HCT116 (cell line): Measurements from ENCODE around the gene HBG1. TPM values are rescaled to one million over a fixed set of nuclear protein-coding genes. Genes with fewer than 3 reads are reported as not detected.

ENCODE experiments used
- ATAC-seq: fragments of 200-7000 bp; cut with Tn5 transposase; 2 replicates; pipeline ENCODE4 v1.9.1; 2020; ENCODE audit warnings: mild to moderate bottlenecking, moderate library complexity
- BruUV-seq: library from RNA; stranded (reverse); fragments of 400-500 nt; replicated peaks from 2 replicates; lab custom pipeline; 2021; lab: Mats Ljungman, UMichigan
- CTCF ChIA-PET: fragments of 300-600 bp; sonication (Branson Sonifier 250); formaldehyde crosslinking; loops from one replicate; lab custom pipeline; 2021; ENCODE audit warnings: antibody characterized with exemption; lab: Charles Lee
- POLR2A ChIA-PET: fragments of 300-600, 350-600 bp; sonication (Branson Sonifier 250); formaldehyde crosslinking; loops from one replicate; lab custom pipeline; 2021; ENCODE audit warnings: antibody characterized with exemption; lab: Charles Lee
- RAD21 ChIA-PET, 2 experiments: fragments of 300-600 bp; sonication (Branson Sonifier 250); formaldehyde crosslinking; loops; one replicate each; lab custom pipeline; 2023; ENCODE audit warnings: low total read pairs in 2 of 2; ENCODE audit not compliant: uncharacterized antibody in 2 of 2, unreplicated experiment in 2 of 2, low non-redundant PET in 1 of 2; lab: Charles Lee
- DNase-seq: peaks from one replicate; pipeline ENCODE4 v3.0.0-alpha.2; 2010; ENCODE audit warnings: low read depth, low spot score
- H2AFZ ChIP-seq: fragments of 200-600 bp; shearing (Covaris generic), sonication (generic); 2 replicates; pipeline ENCODE4 v1.6.1; 2017; ENCODE audit warnings: low read depth, mixed run types, mixed read lengths, antibody characterized with exemption, low read length; ENCODE audit not compliant: poor library complexity, severe bottlenecking
- H3K27ac ChIP-seq: 2 replicates; pipeline ENCODE4 v1.5.1; 2012; ENCODE audit warnings: low read depth, low read length
- H3K27me3 ChIP-seq: fragments of 200-600 bp; sonication (generic); 2 replicates; pipeline ENCODE4 v1.6.1; 2016; ENCODE audit warnings: mixed run types, low read length, mixed read lengths; ENCODE audit not compliant: insufficient read depth
- H3K36me3 ChIP-seq, 2 experiments: fragments of 200-500 bp in 1 of 2; fragments of 200-600 bp in 1 of 2; sonication (Bioruptor generic) in 1 of 2; sonication (generic) in 1 of 2; 2 replicates each; pipeline versions ENCODE4 v1.5.1 to v1.6.1; 2014 to 2016; ENCODE audit warnings: low read length in 2 of 2, inconsistent platforms in 1 of 2, mixed read lengths in 1 of 2, mixed run types in 1 of 2; ENCODE audit not compliant: insufficient read depth in 2 of 2, control insufficient read depth in 1 of 2
- H3K4me1 ChIP-seq, 2 experiments: fragments of 200-600 bp in 1 of 2; sonication (generic) in 1 of 2; 2 replicates each; pipeline versions ENCODE4 v1.5.1 to v1.6.1; 2012 to 2017; ENCODE audit warnings: low read length in 2 of 2, inconsistent platforms in 1 of 2, mild to moderate bottlenecking in 1 of 2, mixed read lengths in 1 of 2, mixed run types in 1 of 2, moderate library complexity in 1 of 2; ENCODE audit not compliant: insufficient read depth in 2 of 2, control insufficient read depth in 1 of 2
- H3K4me2 ChIP-seq: fragments of 200-600 bp; sonication (generic); 2 replicates; pipeline ENCODE4 v1.6.1; 2017; ENCODE audit warnings: mixed run types, low read length, mixed read lengths
- H3K4me3 ChIP-seq, 2 experiments: fragments of 200-600 bp in 1 of 2; sonication (generic) in 1 of 2; replicated peaks in 1 of 2; 2 replicates each; pipeline ENCODE4 v1.5.1; 2011 to 2016; ENCODE audit warnings: low read length in 2 of 2, control low read depth in 1 of 2, low read depth in 1 of 2, mild to moderate bottlenecking in 1 of 2, mixed read lengths in 1 of 2, mixed run types in 1 of 2
- H3K79me2 ChIP-seq: fragments of 200-600 bp; sonication (generic); 2 replicates; pipeline ENCODE4 v1.6.1; 2017; ENCODE audit warnings: mild to moderate bottlenecking, mixed run types, low read length, moderate library complexity, mixed read lengths; ENCODE audit not compliant: insufficient read depth
- H3K9ac ChIP-seq: fragments of 200-600 bp; sonication (generic); 2 replicates; pipeline ENCODE4 v1.6.1; 2016; ENCODE audit warnings: low read length, mixed read lengths
- H3K9me2 ChIP-seq: fragments of 200-600 bp; sonication (generic), shearing (Covaris generic); 2 replicates; pipeline ENCODE4 v1.6.1; 2017; ENCODE audit warnings: mixed run types, mild to moderate bottlenecking, moderate library complexity; ENCODE audit not compliant: insufficient read depth
- H3K9me3 ChIP-seq, 2 experiments: fragments of 200-500 bp in 1 of 2; fragments of 200-600 bp in 1 of 2; sonication (Bioruptor generic) in 1 of 2; sonication (generic) in 1 of 2; 2 replicates each; pipeline ENCODE4 v1.6.1; 2014 to 2017; ENCODE audit warnings: low read length in 2 of 2, mixed read lengths in 2 of 2, inconsistent platforms in 1 of 2, low read depth in 1 of 2, mild to moderate bottlenecking in 1 of 2, mixed run types in 1 of 2, moderate library complexity in 1 of 2; ENCODE audit not compliant: control insufficient read depth in 1 of 2, insufficient read depth in 1 of 2
- H4K20me1 ChIP-seq: fragments of 200-600 bp; sonication (generic), shearing (Covaris generic); 2 replicates; pipeline ENCODE4 v1.6.1; 2017; ENCODE audit warnings: mixed run types, mild to moderate bottlenecking, moderate library complexity; ENCODE audit not compliant: insufficient read depth
- ATF3 ChIP-seq: IDR thresholded peaks from 2 replicates; pipeline ENCODE4 v1.6.1; 2012
- EGR1 ChIP-seq: IDR thresholded peaks from 2 replicates; pipeline ENCODE4 v1.6.1; 2012; ENCODE audit warnings: low read depth
- EZH2 ChIP-seq: fragments of 200-600 bp; sonication (generic); IDR thresholded peaks from 2 replicates; pipeline ENCODE4 v1.6.1; 2017; ENCODE audit warnings: antibody characterized with exemption, mixed run types
- EZH2phosphoT487 ChIP-seq: fragments of 200-600 bp; IDR thresholded peaks from 2 replicates; pipeline ENCODE4 v1.6.1; 2018; ENCODE audit warnings: antibody characterized with exemption, borderline replicate concordance
- FOSL1 ChIP-seq: IDR thresholded peaks from 2 replicates; pipeline ENCODE4 v1.6.1; 2012; ENCODE audit warnings: low read depth
- MAX ChIP-seq: IDR thresholded peaks from 2 replicates; pipeline ENCODE4 v1.6.1; 2012
- RAD21 ChIP-seq: IDR thresholded peaks from 2 replicates; pipeline ENCODE4 v1.6.1; 2012; ENCODE audit warnings: low read depth, mild to moderate bottlenecking
- REST ChIP-seq: IDR thresholded peaks from 2 replicates; pipeline ENCODE4 v1.6.1; 2012; ENCODE audit warnings: low read depth
- SIN3A ChIP-seq: IDR thresholded peaks from 2 replicates; pipeline ENCODE4 v1.6.1; 2012; ENCODE audit warnings: low read depth
- TCF7L2 ChIP-seq: IDR thresholded peaks from 2 replicates; pipeline ENCODE4 v1.7.0; 2011; ENCODE audit warnings: borderline replicate concordance, inconsistent platforms; ENCODE audit not compliant: insufficient read depth, insufficient read length; ENCODE audit errors: extremely low read depth
- YY1 ChIP-seq: IDR thresholded peaks from 2 replicates; pipeline ENCODE4 v1.6.1; 2011; ENCODE audit warnings: low read length, low read depth, moderate library complexity, mild to moderate bottlenecking; ENCODE audit not compliant: insufficient replicate concordance; ENCODE audit errors: extremely low read depth
- ZBTB33 ChIP-seq: IDR thresholded peaks from 2 replicates; pipeline ENCODE4 v1.6.1; 2011; ENCODE audit warnings: mild to moderate bottlenecking, low read length, moderate library complexity; ENCODE audit not compliant: insufficient replicate concordance; ENCODE audit errors: extremely low read depth
- ZFX ChIP-seq: fragments of 450-650 bp; IDR thresholded peaks from 2 replicates; pipeline ENCODE4 v1.6.1; 2017
- ZNF274 ChIP-seq: fragments of 200-500 bp; sonication (Bioruptor generic); IDR thresholded peaks from 2 replicates; pipeline ENCODE4 v1.6.1; 2014; ENCODE audit warnings: mild to moderate bottlenecking, low read depth, low read length, inconsistent platforms
- intact Hi-C: fragments of 100-400 bp; cut with micrococcal nuclease; formaldehyde crosslinking; loops from 2 replicates; pipeline ENCODE4 v1.10.0; 2022
- total RNA-seq: library from RNA; stranded (reverse); gene quantifications from one replicate; pipeline ENCODE4 v1.2.1, GENCODE V29; 2021; ENCODE audit not compliant: unreplicated experiment

HBG1 gene
- total RNA-seq, 1 experiment from 2014 or later, result 3.6 TPM

- TF ChIP-seq EGR1, result no peak
- TF ChIP-seq EZH2phosphoT487, result no peak
- TF ChIP-seq ZNF274, result no peak
Measured at GRCh38 chr11:5298451-5298850, 48.8 kb upstream of the HBG1 start (continued).

- RAD21 ChIA-PET, result no interaction called here
Measured at GRCh38 chr11:5297721-5298323, 48.2 kb upstream of the HBG1 start.

More at GRCh38 chr11:5297721-5298323, 48.2 kb upstream of the HBG1 start:
- peaks cover 0 to 25% of the 10 kb centered on the region in 2 experiments; a peak in 1 of 4 replicates for H3K36me3 ChIP-seq
- no TSS peak for BruUV-seq
- no peaks in the 10 kb centered on the region for H3K27me3 ChIP-seq
- H3K4me3 ChIP-seq, result no peak overlapping the region
- no peak for DNase-seq
- H4K20me1 ChIP-seq, result no peaks in the 10 kb centered on the region; the same call in 1 of the 2 replicates
- ATAC-seq, result no peak
- no peak overlapping the region for H3K27ac ChIP-seq
- no peak overlapping the region for H2AFZ ChIP-seq
- intact Hi-C loops, result no loop called here
- H3K4me1 ChIP-seq, result no peaks in the 10 kb centered on the region
- TF ChIP-seq ATF3, result no peak
- no peak for TF ChIP-seq ZBTB33
- TF ChIP-seq MAX, result no peak
- TF ChIP-seq REST, result no peak
- TF ChIP-seq RAD21, result no peak
- TF ChIP-seq ZNF274, result no peak
- no peak for TF ChIP-seq EZH2
- TF ChIP-seq FOSL1, result no peak
- no peak for TF ChIP-seq SIN3A
- TF ChIP-seq YY1, result no peak
- no peak for TF ChIP-seq TCF7L2
- no peak for TF ChIP-seq ZFX
- no peak overlapping the region for H3K9ac ChIP-seq
- ChIA-PET POLR2A (no interaction called here), CTCF (no interaction called here)
- no peaks in the 10 kb centered on the region for H3K79me2 ChIP-seq
- H3K9me3 ChIP-seq, result no peaks in the 10 kb centered on the region
- no peak overlapping the region for H3K4me2 ChIP-seq
- no peaks in the 10 kb centered on the region for H3K9me2 ChIP-seq
